CD1c-positive myeloid dendritic cell (primary cell): ENCODE measurements around the gene LAMTOR4.

Source experiments
- DNase-seq: peaks from one replicate; pipeline ENCODE4 v3.0.0-alpha.2; 2016; ENCODE audit errors: extremely low spot score

The LAMTOR4 gene

GRCh38 chr7:100148559-100149328 lies at the start of gene LAMTOR4:
Gene LAMTOR4 (plus strand): TSS chr7:100148918. CDS start chr7:100148973, 55 bp downstream.
- DNase-seq, result peak; percentile 98

GRCh38 chr7:100099452-100099851 lies 49.3 kb upstream of the LAMTOR4 start:
- no peak for DNase-seq

GRCh38 chr7:100100420-100101015 lies 48.2 kb upstream of the LAMTOR4 start:
- DNase-seq, result peak; percentile 97

GRCh38 chr7:100101016-100101862 lies 47.5 kb upstream of the LAMTOR4 start, which contains the start of the genes AP4M1 and MCM7:
Gene AP4M1 (plus strand): TSS chr7:100101643. CDS start chr7:100101715, 72 bp downstream.
Gene MCM7 (minus strand): TSS chr7:100101397. CDS start chr7:100101294, 103 bp downstream.
- peak; percentile 99 for DNase-seq

- DNase-seq, result no peak
These were observed 45.5 kb upstream of the LAMTOR4 start for GRCh38 chr7:100102950-100103840.

- DNase-seq, result no peak
These were observed 43.2 kb upstream of the LAMTOR4 start for GRCh38 chr7:100105534-100105933.

GRCh38 chr7:100106633-100107032 lies 42.1 kb upstream of the LAMTOR4 start:
- DNase-seq, result no peak

- no peak for DNase-seq
These were observed 41.5 kb upstream of the LAMTOR4 start for GRCh38 chr7:100107125-100107737.

GRCh38 chr7:100107890-100108289 lies 40.8 kb upstream of the LAMTOR4 start:
- no peak for DNase-seq

- DNase-seq, result no peak
These were observed 39.1 kb upstream of the LAMTOR4 start for GRCh38 chr7:100109521-100110163.

- DNase-seq, result no peak
These were observed 37.6 kb upstream of the LAMTOR4 start for GRCh38 chr7:100111156-100111555.

GRCh38 chr7:100111914-100112313 lies 36.8 kb upstream of the LAMTOR4 start:
- DNase-seq, result no peak

- DNase-seq, result no peak
These were observed 33.7 kb upstream of the LAMTOR4 start for GRCh38 chr7:100115026-100115425.

GRCh38 chr7:100118388-100119071 lies 30.2 kb upstream of the LAMTOR4 start:
- DNase-seq, result no peak

- DNase-seq, result peak; percentile 97
These were observed 29.4 kb upstream of the LAMTOR4 start, which contains the start of the genes CNPY4 and TAF6 for GRCh38 chr7:100119072-100119969. Gene CNPY4 (plus strand): TSS chr7:100119634. CDS start chr7:100119745, 111 bp downstream. Gene TAF6 (minus strand): TSS chr7:100119358. CDS start chr7:100114209, 5,149 bp downstream.

GRCh38 chr7:100119970-100120732 lies 28.6 kb upstream of the LAMTOR4 start:
- DNase-seq, result peak; percentile 50

- DNase-seq, result no peak
These were observed 28.0 kb upstream of the LAMTOR4 start for GRCh38 chr7:100120733-100121036.

GRCh38 chr7:100122067-100122466 lies 26.7 kb upstream of the LAMTOR4 start:
- no peak for DNase-seq
